OCI-LY1 (cell line): ENCODE measurements around the gene MFRP.

Source experiments
- H2AFZ ChIP-seq: fragments of 200-600 bp; sonication (generic), shearing (Covaris generic); 2 replicates; pipeline ENCODE4 v1.6.0; 2014; ENCODE audit warnings: antibody characterized with exemption, mild to moderate bottlenecking, low read length
- H3F3A ChIP-seq: fragments of 200-600 bp; sonication (generic), shearing (Covaris generic); 2 replicates; pipeline ENCODE4 v1.6.0; 2014; ENCODE audit warnings: mild to moderate bottlenecking, antibody characterized with exemption, low read length, moderate library complexity; ENCODE audit not compliant: insufficient read depth
- H3K27ac ChIP-seq: fragments of 200-600 bp; sonication (generic); 2 replicates; pipeline ENCODE4 v1.5.1; 2014; ENCODE audit warnings: low read length, mixed run types, mild to moderate bottlenecking, low read depth; ENCODE audit not compliant: poor library complexity, severe bottlenecking
- H3K27me3 ChIP-seq: fragments of 200-600 bp; sonication (generic); 2 replicates; pipeline ENCODE4 v1.6.0; 2014; ENCODE audit warnings: antibody characterized with exemption, mild to moderate bottlenecking, low read length, moderate library complexity; ENCODE audit not compliant: insufficient read depth
- H3K36me3 ChIP-seq: fragments of 200-600 bp; sonication (generic); 2 replicates; pipeline ENCODE4 v1.6.1; 2014; ENCODE audit warnings: mild to moderate bottlenecking, antibody characterized with exemption, low read length, moderate library complexity, mixed read lengths; ENCODE audit not compliant: insufficient read depth
- H3K4me1 ChIP-seq: fragments of 200-600 bp; sonication (generic); 2 replicates; pipeline ENCODE4 v1.5.1; 2014; ENCODE audit warnings: mild to moderate bottlenecking, low read length, moderate library complexity; ENCODE audit not compliant: insufficient read depth, severe bottlenecking
- H3K4me2 ChIP-seq: fragments of 200-600 bp; sonication (generic), shearing (Covaris generic); 2 replicates; pipeline ENCODE4 v1.6.1; 2014; ENCODE audit warnings: low read length
- H3K4me3 ChIP-seq: fragments of 200-600 bp; sonication (generic); 2 replicates; pipeline ENCODE4 v1.5.1; 2014; ENCODE audit warnings: low read length, low read depth, mild to moderate bottlenecking, mixed read lengths; ENCODE audit not compliant: poor library complexity, severe bottlenecking
- H3K79me2 ChIP-seq: fragments of 200-600 bp; shearing (Covaris generic); 2 replicates; pipeline ENCODE4 v1.6.1; 2016; ENCODE audit warnings: mixed run types, low read length, mixed read lengths; ENCODE audit not compliant: insufficient read depth
- H3K9ac ChIP-seq: fragments of 200-600 bp; sonication (generic), shearing (Covaris generic); 2 replicates; pipeline ENCODE4 v1.6.1; 2014; ENCODE audit warnings: mild to moderate bottlenecking, low read length, mixed read lengths
- H3K9me2 ChIP-seq: fragments of 200-600 bp; sonication (generic), shearing (Covaris generic); 2 replicates; pipeline ENCODE4 v1.6.1; 2014; ENCODE audit warnings: low read depth, mild to moderate bottlenecking, low read length, mixed read lengths
- H3K9me3 ChIP-seq: fragments of 200-600 bp; shearing (Covaris generic); 2 replicates; pipeline ENCODE4 v1.6.1; 2014; ENCODE audit warnings: low read length, mixed read lengths
- H4K20me1 ChIP-seq: fragments of 200-600 bp; sonication (generic), shearing (Covaris generic); 2 replicates; pipeline ENCODE4 v1.6.0; 2016; ENCODE audit warnings: mild to moderate bottlenecking, low read length; ENCODE audit not compliant: insufficient read depth
- EZH2 ChIP-seq: fragments of 200-600 bp; sonication (generic), shearing (Covaris generic); IDR thresholded peaks from 2 replicates; pipeline ENCODE4 v1.8.0; 2017; ENCODE audit warnings: borderline replicate concordance, mixed run types, mild to moderate bottlenecking, antibody characterized with exemption, low read length, moderate library complexity, mixed read lengths
- TF ChIP-seq, protein P1 (sequence below): fragments of 200-600 bp; sonication (generic), shearing (Covaris generic); IDR thresholded peaks from 2 replicates; pipeline ENCODE4 v1.5.1; 2017; ENCODE audit warnings: mild to moderate bottlenecking, antibody characterized with exemption, low read length, moderate library complexity, mixed read lengths

The MFRP gene

GRCh38 chr11:119371778-119372182 lies 25.3 kb upstream of the MFRP start:
- Histone ChIP-seq H3K4me1 (peaks cover 58% of the 10 kb centered on the region), H3K27ac (peak overlapping the region; percentile 94), H2AFZ (no peak overlapping the region), H3K36me3 (no peaks in the 10 kb centered on the region), H3K27me3 (no peaks in the 10 kb centered on the region), H3K9me3 (no peaks in the 10 kb centered on the region), H3K4me2 (no peak overlapping the region), H4K20me1 (no peaks in the 10 kb centered on the region), H3K4me3 (no peak overlapping the region), H3K9ac (no peak overlapping the region; the same call in 1 of the 2 replicates), H3F3A (no peaks in the 10 kb centered on the region), H3K79me2 (no peaks in the 10 kb centered on the region), H3K9me2 (no peaks in the 10 kb centered on the region)
- TF ChIP-seq EZH2, result no peak
- TF ChIP-seq, protein P1, sequence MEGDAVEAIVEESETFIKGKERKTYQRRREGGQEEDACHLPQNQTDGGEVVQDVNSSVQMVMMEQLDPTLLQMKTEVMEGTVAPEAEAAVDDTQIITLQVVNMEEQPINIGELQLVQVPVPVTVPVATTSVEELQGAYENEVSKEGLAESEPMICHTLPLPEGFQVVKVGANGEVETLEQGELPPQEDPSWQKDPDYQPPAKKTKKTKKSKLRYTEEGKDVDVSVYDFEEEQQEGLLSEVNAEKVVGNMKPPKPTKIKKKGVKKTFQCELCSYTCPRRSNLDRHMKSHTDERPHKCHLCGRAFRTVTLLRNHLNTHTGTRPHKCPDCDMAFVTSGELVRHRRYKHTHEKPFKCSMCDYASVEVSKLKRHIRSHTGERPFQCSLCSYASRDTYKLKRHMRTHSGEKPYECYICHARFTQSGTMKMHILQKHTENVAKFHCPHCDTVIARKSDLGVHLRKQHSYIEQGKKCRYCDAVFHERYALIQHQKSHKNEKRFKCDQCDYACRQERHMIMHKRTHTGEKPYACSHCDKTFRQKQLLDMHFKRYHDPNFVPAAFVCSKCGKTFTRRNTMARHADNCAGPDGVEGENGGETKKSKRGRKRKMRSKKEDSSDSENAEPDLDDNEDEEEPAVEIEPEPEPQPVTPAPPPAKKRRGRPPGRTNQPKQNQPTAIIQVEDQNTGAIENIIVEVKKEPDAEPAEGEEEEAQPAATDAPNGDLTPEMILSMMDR, result peak; percentile 52; the same call in 1 of the 2 replicates

DNA sequence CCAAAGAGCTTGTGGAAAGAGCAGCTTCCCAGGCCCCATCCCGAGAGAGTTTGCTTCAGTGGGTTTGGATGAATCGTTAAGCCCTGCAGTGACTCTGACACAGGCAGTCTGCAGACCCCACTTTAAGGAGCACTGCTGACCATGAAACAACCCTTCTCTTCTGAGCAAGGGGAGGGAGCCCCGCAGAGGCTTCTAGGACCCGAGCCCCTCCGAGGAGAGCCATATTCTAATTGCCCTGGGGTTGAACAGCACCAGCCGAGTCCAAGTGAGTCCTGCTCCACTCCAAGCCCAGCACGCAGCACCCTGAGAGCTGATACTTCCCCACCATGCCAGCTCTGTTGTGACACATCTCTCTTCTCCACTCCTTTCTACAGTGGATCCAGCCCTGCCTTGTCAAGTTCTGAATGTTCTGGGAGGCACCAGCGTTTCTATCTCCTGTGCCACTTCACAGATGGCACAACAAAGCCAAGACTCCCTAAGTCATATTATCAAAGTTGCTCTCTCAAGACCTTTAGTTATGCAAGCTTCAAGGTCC lies 24.6 kb upstream of the MFRP start:
- Histone ChIP-seq H2AFZ (no peak overlapping the region), H3K4me1 (peaks cover 64% of the 10 kb centered on the region), H3K79me2 (no peaks in the 10 kb centered on the region), H3K9me3 (no peaks in the 10 kb centered on the region), H3K27ac (peak overlapping the region; percentile 94), H3K4me2 (no peak overlapping the region), H3K9ac (no peak overlapping the region; the same call in 1 of the 2 replicates), H3K4me3 (no peak overlapping the region), H3K27me3 (no peaks in the 10 kb centered on the region), H3K9me2 (no peaks in the 10 kb centered on the region), H3F3A (no peaks in the 10 kb centered on the region), H4K20me1 (no peaks in the 10 kb centered on the region), H3K36me3 (no peaks in the 10 kb centered on the region)
- TF ChIP-seq, protein P1, result no peak
- no peak for TF ChIP-seq EZH2

- Histone ChIP-seq H4K20me1 (no peaks in the 10 kb centered on the region), H2AFZ (no peak overlapping the region), H3K27ac (peak overlapping the region; percentile 94), H3K4me2 (peak overlapping the region; percentile 45; the same call in 1 of the 2 replicates), H3K79me2 (no peaks in the 10 kb centered on the region), H3K9me2 (no peaks in the 10 kb centered on the region), H3K9me3 (no peaks in the 10 kb centered on the region), H3K27me3 (no peaks in the 10 kb centered on the region), H3K36me3 (no peaks in the 10 kb centered on the region), H3K4me1 (peaks cover 68% of the 10 kb centered on the region), H3K9ac (peak overlapping the region; percentile 46; the same call in 1 of the 2 replicates), H3K4me3 (no peak overlapping the region), H3F3A (no peaks in the 10 kb centered on the region)
- TF ChIP-seq, protein P1, result peak; percentile 15; the same call in 1 of the 2 replicates
- TF ChIP-seq EZH2, result no peak
These were observed 24.1 kb upstream of the MFRP start for GRCh38 chr11:119370486-119371046.
